ENCODE measurements around the gene ITGA6. TPM values are rescaled to one million over a fixed set of nuclear protein-coding genes. Genes with fewer than 3 reads are reported as not detected.
"Not testable (repeated sequence)": the region's sequence is repeated elsewhere in the genome, so short reads cannot be mapped to it uniquely, and the experiment has no call there.

ITGA6 gene
- total RNA-seq, 1 donor from 2014 or later: 26.1 TPM

DNA sequence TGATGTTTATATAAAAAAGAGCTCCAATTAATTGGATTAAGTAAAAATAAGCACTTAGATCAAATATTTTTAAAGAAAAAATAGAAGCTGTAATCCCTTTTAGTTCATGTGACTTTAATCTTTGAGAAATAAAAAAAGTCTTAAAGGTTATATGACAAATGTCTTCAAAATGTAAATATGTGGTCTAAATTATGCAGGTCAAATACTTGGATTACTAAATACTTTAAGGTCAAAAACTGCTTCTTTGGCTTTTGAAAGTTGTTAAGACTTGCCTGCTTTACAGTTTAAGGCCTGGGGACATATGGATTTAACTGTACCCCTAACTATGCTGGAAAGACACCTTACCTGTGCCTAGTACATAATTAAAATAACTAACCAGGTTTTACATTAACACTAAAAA lies 113.0 kb downstream of the ITGA6 start:
- no peak overlapping the region for H3K27ac Mint-ChIP-seq
- no peak for DNase-seq (ENCODE audit: extremely low spot score, unreplicated experiment)
- no peaks in the 10 kb centered on the region for H3K27me3 Mint-ChIP-seq
- TF ChIP-seq, protein P1, sequence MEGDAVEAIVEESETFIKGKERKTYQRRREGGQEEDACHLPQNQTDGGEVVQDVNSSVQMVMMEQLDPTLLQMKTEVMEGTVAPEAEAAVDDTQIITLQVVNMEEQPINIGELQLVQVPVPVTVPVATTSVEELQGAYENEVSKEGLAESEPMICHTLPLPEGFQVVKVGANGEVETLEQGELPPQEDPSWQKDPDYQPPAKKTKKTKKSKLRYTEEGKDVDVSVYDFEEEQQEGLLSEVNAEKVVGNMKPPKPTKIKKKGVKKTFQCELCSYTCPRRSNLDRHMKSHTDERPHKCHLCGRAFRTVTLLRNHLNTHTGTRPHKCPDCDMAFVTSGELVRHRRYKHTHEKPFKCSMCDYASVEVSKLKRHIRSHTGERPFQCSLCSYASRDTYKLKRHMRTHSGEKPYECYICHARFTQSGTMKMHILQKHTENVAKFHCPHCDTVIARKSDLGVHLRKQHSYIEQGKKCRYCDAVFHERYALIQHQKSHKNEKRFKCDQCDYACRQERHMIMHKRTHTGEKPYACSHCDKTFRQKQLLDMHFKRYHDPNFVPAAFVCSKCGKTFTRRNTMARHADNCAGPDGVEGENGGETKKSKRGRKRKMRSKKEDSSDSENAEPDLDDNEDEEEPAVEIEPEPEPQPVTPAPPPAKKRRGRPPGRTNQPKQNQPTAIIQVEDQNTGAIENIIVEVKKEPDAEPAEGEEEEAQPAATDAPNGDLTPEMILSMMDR (conservative IDR thresholded peaks at IDR 0.05): no peak
- peaks cover 17% of the 10 kb centered on the region for H3K9me3 Mint-ChIP-seq
- peaks cover 6% of the 10 kb centered on the region for H3K36me3 Mint-ChIP-seq
- no peaks in the 10 kb centered on the region for H3K4me1 Mint-ChIP-seq (ENCODE audit: unreplicated experiment)
- H3K4me3 Mint-ChIP-seq: no peak overlapping the region

DNA sequence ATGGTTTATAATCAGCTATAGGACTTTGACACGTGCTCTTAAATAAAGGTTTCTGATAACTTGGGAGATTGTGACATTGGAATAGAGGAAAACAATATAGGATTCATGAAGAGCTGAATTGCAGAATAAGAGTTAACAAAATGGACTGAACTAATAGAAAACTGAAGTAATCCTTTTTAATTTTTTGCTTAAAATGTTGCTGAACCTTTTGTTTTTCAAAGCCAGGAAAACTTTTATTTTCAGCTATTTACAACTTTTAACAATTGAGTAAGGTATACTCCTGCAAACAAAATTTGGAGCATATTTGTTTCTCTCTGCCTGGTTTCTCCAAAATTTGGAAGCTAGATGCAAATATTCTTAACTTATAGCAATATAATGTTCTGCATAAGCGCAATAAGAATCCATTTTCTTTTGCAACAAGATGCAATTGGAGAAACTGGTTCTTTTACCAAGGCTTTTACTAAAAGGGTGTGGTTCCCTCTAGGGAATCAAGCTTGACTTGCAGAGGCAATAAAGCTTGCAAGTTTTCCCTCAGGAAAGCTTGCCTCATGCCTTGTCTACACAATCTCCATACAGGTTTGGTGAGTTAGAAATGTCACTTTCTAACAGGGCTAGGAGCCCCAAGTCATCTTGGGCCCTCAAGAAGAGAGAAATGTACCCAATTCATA lies 118.2 kb downstream of the ITGA6 start:
- Mint-ChIP-seq H3K36me3 (peaks cover 6% of the 10 kb centered on the region), H3K4me1 (ENCODE audit: unreplicated experiment) (peaks cover 1% of the 10 kb centered on the region), H3K4me3 (no peak overlapping the region), H3K27me3 (no peaks in the 10 kb centered on the region), H3K27ac (peak overlapping the region; percentile 48), H3K9me3 (peaks cover 14% of the 10 kb centered on the region)
- TF ChIP-seq, protein P1 (conservative IDR thresholded peaks at IDR 0.05): no peak
- no peak for DNase-seq (ENCODE audit: extremely low spot score, unreplicated experiment)

DNA sequence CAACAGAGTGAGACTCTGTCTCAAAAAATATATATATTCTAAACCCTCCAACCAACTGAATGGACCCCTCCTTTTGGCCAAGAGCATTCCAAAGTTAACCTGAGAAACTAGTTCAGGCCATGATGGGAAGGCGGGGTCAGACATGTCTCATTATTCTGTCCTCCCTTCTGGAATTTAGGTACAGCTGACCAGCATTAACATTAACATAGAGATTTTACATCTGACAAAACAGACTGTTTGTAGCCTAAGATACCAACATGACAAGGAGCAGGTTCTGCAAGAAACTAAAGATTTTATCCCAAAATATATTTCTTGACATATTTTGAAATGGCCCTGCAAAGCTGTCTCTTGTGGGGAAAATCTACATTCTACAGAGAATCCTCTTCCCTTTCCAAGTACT lies 121.7 kb downstream of the ITGA6 start:
- DNase-seq (ENCODE audit: extremely low spot score, unreplicated experiment): no peak
- H3K4me3 Mint-ChIP-seq: no peak overlapping the region
- H3K27ac Mint-ChIP-seq: peak overlapping the region; percentile 27
- TF ChIP-seq, protein P1 (conservative IDR thresholded peaks at IDR 0.05): no peak
- no peaks in the 10 kb centered on the region for H3K36me3 Mint-ChIP-seq
- peaks cover 10% of the 10 kb centered on the region for H3K4me1 Mint-ChIP-seq (ENCODE audit: unreplicated experiment)
- no peaks in the 10 kb centered on the region for H3K27me3 Mint-ChIP-seq
- peaks cover 5% of the 10 kb centered on the region for H3K9me3 Mint-ChIP-seq

DNA sequence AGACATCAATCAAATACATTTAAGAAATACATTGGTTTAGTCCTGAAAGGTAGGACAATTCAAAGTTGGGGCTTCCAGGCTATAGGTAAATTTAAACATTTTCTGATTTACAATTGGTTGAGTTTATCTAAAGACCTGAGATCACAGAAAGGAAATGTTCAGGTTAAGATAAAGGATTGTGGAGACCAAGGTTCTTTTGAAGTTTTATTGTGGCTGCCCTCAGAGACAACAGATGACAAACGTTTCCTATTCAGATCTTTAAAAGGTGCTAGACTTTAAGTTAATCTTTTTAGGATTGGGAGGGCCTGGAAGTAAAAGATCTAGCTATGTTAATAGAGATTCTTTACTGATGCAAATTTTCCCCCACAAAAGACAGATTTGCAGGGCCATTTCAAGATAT lies 122.4 kb downstream of the ITGA6 start:
- not testable (repeated sequence) for H3K36me3 Mint-ChIP-seq; DNase-seq (ENCODE audit: extremely low spot score, unreplicated experiment); H3K27me3 Mint-ChIP-seq; H3K27ac Mint-ChIP-seq; H3K9me3 Mint-ChIP-seq; H3K4me3 Mint-ChIP-seq
- peaks cover 12% of the 10 kb centered on the region for H3K4me1 Mint-ChIP-seq (ENCODE audit: unreplicated experiment)

DNA sequence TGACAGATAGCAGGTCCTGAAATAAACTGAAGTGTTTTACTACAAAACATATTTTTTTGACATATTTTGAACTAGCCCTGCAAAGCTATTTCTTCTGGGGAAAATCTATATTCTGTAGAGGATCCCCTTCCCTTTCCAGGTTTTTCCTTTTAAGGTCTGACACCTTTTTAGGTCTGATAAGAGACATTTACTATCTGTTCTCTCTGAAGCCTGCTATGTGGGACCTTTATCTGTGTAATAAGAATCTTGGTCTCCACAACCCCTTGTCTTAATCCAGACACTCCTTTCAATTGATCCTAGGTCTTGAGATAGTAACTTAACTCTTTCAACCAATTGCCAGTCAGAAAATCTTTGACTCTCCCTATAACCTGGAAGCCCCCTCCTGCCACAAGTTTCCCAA lies 123.0 kb downstream of the ITGA6 start:
- Mint-ChIP-seq H3K36me3 (no peaks in the 10 kb centered on the region), H3K4me1 (ENCODE audit: unreplicated experiment) (peaks cover 14% of the 10 kb centered on the region), H3K9me3 (peaks cover under 1% of the 10 kb centered on the region), H3K27ac (no peak overlapping the region), H3K4me3 (no peak overlapping the region), H3K27me3 (peaks cover 7% of the 10 kb centered on the region)
- TF ChIP-seq, protein P1 (conservative IDR thresholded peaks at IDR 0.05): no peak
- DNase-seq (ENCODE audit: extremely low spot score, unreplicated experiment): no peak

DNA sequence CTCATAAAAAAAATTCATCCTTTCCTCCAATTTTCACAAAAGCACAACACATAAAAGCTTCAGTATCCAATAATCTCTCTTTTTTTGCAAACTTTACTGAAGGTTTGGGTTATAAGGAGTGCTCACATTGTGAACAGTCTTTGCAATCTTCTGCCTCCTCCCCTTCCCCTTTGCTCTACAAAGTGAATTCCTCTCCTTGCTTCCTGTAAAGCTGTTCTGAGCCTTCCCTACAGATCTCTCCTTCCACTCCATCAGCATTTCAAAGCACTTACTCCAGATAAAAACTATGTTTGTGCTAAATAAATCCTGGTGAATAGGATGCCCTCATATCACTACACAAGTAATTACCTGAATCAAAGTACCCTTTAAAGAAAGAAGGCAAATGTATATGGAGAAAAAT lies 123.9 kb downstream of the ITGA6 start:
- peak overlapping the region; percentile 2 for H3K27ac Mint-ChIP-seq
- H3K4me1 Mint-ChIP-seq (ENCODE audit: unreplicated experiment): peaks cover 14% of the 10 kb centered on the region
- H3K9me3 Mint-ChIP-seq: no peaks in the 10 kb centered on the region
- peaks cover 8% of the 10 kb centered on the region for H3K27me3 Mint-ChIP-seq
- peak overlapping the region; percentile 23 for H3K4me3 Mint-ChIP-seq
- TF ChIP-seq, protein P1 (conservative IDR thresholded peaks at IDR 0.05): no peak
- H3K36me3 Mint-ChIP-seq: no peaks in the 10 kb centered on the region
- DNase-seq (ENCODE audit: extremely low spot score, unreplicated experiment): no peak
